ENCODE data around the gene LTBP2.

LTBP2 gene

DNA sequence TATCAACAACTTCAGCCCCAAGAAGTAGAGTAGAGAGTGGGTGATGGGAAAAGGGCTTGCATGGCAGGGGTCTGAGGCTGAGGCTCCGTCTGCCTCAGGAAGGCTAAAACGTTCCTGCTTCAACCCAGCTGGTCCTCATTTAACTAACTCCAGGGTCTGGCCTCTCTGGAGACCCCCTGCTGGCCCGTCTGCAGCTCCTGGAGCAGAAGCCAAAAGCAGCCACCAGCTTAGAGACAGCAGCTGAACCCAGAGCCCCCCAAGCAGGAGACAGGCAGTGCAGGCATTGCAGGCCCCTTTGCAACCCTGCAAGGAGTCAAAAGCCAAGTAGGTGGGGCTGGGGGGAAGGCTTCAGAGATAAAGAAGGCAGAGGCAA, 25.1 kb upstream of the LTBP2 start:
- DNase-seq: no peak

DNA sequence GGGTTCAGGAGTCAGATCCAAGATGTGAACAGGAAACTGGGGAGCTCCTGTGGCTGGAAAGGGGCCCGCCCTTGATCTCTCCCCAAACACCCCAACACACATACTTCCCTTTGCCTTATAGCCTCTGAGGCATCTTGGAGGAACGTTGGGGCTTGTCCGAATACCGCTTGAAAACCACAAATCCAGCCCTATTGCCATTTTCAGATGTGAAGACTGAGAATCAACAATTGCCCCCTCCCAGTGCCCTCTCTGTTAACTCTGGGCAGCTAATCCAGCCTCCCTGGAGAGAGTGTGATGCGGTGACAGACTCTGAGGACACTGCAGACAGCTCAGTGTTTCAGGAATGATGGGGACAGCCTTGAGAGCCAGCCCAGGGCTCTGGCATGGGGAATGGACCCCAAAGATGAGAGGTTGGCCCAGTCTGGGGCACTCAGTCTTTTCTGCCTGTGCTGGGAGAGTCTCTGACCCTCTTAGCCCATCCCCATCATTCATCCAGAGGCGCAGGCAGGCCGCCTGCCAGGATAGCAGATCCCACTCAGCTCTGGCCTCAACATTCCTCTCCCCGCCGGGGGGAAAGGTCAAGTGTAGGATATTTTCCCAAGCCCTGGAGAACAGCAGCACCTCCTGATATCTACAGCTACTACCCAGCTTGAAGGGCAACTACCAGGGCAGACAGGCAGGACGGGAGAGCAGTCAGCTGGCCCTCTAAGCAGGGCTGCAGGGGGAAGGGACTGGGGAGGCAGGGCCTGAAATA, 24.6 kb upstream of the LTBP2 start:
- no peak for DNase-seq

DNA sequence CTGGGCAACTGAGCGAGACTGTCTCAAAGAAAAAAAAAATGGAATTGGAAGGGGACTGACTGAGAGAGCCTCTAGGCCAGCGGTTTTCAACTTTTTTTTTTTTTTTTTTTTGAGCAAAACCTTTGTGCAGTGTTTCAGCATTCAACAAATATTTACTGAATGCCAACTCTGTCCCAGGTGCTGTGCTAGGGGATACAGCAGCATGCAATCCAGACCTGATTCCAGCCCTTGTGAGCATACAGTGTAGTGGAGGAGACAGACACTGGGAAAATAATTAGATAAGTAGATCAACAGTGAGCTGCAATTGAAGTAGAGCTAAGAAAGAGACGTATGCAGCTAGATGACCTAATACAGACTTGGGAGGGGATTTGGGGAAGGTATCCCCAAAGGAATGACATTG, 23.8 kb upstream of the LTBP2 start:
- no peak for DNase-seq

DNA sequence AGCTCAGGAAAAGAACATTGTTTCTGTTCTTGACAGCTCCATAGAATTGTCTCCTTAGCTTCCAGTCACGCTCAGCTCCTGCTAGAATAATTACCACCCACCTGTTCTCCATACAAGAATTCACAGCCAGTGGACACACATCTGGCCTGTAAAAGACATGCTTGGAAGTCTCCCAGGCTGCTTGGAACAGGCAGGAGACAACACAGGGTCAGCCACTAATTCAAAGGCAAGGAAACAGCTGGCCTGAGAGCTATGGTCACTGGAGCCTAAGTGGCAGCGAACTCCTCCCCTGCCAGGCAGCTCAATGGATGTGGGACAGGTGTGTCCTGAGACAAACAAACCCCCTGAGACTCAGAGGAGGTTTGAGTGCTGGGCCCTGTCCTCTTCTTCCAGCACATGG, 22.9 kb upstream of the LTBP2 start:
- no peak for DNase-seq

DNA sequence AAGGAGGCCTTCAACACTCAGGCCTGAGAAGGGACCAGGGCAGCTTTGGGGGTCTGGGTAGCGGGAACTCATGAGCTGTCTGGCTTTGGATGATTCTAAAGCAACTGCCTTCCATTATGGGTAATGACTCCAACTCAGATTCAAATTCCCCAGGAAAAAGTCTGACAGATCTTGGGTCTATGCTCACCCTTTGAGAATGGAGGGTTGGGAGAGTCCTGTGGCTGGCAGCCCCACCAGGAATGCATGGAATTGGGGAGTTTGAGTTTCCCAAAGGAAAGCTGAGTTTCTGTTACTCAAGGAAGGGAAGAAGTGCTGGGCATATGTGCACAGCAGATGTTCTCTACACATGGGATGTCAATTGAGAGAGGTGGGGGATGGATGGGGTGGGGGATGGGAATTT, 22.4 kb upstream of the LTBP2 start:
- no peak for DNase-seq

DNA sequence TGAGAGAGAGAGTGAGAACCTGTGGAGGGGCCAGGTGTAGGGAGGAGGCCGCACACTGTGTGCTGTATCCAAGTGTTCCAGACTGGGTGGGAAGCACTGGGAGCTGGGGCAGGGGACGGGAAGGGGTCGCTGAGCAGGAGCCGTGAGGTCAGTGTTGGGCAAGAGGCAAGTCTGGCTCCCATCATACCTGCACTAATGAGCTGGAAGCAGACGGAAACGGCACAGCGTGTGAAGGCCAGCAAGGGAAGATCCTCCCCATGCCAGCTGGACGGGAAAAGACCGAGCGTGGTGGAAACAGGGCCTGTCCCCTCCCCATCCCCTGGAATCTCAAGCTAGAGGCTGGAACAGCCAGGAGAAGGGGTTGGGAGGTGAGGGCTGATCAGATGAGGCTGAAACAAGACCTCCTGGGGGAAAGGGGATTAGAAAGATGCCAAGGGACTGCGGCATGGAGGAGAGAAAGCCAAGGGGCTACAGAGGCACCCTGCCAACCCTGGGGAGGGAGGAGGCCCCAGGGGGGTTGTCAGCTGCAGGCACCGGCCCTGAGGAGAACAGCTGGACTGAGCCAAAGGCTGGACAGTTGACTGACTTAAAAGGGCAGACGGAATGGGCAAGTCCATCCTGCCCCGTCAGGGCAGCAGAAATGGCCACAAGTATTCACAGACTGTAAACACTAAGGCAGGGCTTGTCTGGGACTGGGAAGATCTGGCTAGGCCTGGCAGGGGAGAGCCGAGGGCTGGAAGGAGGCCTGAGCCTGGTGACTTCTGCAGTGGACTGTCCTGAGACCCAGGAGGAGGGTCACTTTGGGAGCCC, 19.0 kb upstream of the LTBP2 start:
- no peak for DNase-seq

DNA sequence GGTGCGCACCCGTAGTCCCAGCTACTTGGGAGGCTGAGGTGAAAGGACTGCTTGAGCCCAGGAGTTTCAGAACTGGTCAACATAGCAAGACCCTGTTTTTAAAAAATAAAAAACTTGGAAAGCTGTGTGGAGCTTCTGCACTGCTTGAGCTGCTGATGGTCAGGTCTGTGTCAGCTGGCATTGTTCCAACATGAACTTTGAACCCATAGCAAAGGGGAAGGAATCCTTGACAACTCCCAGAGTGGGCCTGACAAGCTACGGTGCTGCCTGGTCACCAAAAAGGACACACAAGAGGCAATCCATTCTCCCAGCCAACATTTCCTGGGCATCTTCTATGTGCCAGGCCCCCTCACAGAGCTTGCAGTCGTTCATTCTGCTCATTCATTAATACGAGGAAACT, 16.4 kb upstream of the LTBP2 start:
- DNase-seq: no peak

DNA sequence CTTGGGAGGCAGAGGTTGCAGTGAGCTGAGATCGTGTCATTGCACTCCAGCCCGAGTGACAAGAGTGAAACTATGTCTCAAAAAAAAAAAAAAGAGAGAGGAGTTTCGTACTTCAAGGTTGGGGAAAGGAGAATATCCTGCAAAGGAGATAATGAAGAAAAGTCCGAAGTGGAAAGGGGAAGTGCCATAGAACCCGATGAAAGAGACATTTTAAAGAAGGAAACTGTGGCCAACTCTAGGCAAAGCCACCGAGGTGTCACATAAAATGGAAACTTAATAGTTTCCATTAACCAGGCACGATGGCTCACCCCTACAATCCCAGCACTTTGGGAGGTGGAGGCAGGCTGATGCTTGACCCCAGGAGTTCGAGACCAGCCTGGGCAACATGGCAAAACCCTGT, 15.0 kb upstream of the LTBP2 start:
- no peak for DNase-seq

DNA sequence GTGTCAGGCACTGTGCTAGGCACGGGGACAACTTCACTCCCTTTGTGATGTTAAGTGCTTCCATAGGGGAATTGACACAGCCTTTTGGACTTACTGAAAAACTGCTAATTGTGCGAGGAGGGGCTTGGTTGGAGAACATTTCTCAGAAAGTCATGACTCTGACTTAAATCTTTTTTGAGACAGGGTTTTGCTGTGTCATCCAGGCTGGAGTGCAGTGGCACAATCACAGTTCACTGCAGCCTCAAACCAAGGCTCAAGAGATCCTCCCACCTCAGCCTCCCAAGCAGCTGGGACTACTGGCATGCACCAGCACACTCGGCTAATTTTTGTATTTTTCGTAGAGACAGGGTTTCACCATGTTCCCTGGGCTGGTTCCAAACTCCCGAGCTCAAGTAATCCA, 10.2 kb upstream of the LTBP2 start:
- no peak for DNase-seq

DNA sequence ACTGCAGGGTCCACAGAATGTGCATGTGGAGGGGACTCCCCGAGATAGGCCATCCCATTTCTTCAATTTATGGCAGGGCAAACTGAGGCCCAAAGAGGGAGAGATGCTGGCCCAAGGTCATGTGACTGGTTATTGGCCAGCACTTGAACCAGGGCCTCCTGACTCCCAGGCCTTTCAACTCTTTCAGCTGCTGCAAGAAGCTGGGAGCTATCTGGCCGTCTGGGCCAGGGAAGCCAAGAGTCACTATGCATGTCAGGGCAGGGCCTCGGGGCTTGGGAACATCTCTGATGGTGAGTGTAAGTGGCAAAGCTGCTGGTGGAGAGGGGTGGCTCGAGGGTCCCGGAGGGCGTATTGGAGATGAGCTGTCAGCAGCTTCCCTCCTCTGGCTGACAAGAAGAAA, 9.5 kb upstream of the LTBP2 start:
- no peak for DNase-seq

DNA sequence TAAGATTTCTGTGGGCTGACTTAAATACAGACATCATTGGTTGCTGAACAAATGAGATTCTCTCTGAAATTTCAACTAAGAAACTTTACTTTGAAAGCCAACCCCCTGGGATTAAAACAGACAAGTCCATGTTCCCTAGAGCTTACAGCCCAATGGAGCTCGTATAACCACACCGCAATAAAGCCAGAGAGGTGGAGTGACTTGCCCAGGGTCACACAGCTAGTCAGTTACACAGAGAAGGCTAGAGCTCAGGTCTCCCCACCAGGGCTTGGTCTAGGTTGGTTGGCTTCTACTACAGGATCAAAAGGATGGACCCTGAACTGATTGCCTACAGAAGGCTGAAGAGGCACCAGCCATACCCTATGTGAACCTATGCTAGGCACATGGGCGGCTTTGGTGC, 8.9 kb upstream of the LTBP2 start:
- DNase-seq: no peak

DNA sequence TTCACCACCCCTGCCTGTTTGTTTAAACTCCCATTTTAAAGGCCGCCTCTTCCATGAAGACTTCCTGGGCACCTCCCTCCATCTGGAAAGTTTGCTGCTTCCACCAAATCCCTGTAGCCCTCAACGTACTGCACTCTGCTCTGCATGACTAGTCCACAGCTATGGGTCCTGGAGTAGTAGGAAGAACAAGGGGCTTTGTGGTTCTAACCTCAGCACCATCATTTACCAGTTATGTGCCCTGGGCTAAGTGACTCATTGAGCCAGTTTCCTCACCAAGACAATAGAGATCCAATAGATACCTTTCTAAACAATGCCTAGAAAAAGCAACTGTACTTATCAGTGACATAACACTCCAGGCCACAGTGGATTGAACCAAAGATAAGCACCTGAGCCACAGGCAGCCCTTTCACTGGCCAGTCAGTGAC, 8.5 kb upstream of the LTBP2 start:
- no peak for DNase-seq

DNA sequence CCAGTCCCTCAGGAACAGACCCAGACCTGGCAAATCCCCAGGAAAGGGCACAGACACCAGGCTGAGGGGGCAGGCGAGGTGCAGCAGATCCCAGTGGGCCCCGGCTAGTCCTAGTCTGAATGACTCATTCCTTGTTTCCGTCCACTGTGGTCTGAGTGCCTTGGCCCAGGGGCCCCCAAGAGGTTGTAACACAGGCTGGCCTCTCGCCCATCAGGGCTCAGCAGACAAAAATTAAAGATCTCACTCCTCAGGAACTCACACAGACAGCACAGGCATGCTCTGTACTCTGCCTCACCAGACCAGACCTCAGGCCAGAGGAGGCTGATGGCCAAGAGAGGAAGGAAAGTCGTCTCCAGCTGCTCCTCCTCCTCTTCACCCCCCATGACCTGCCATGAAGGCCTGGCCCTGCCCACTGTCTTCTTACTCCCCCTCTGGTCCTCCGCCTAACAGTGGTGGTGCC, 7.7 kb upstream of the LTBP2 start:
- DNase-seq: no peak

DNA sequence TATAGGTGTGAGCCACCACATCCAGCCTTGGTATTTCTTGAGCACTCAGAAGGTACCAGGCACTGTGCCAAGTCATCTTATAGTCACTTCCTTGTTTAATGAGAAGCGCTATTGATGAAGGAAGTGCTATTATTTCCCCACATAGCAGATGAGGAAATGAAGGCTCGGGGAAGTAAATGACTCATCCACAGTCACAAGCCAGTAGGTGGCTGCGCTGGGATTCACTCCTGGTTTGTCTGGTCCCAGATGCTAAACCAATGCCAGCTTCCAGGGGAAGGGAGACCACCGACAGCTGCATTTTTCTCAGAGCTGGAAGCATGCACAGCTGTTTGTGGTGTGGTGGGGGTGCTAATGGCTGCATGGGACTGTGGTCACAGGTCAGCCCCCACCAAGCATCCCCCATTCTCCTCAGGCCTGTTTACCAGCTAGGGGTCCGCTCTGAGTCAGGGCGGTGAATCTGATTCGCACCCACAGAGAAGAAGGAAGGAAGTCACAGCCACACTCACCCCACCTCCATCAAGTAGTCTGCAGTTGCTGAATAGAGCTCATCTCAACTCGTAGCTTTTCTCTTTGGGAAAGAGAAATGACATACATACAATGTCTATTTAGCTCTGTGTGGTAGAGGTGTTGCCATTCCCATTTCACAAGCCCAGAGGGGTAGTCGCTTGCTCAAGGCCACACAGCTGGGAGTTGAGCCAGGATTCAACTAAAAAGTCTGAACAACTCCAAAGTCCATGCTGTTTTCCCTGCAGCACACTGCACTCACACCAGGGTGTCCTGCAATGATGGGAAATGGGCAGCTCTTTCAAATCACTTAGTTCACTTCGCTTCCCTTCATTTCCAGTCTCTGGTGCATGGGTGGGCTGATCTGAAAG, 6.3 kb upstream of the LTBP2 start:
- peak; percentile 71 for DNase-seq

DNA sequence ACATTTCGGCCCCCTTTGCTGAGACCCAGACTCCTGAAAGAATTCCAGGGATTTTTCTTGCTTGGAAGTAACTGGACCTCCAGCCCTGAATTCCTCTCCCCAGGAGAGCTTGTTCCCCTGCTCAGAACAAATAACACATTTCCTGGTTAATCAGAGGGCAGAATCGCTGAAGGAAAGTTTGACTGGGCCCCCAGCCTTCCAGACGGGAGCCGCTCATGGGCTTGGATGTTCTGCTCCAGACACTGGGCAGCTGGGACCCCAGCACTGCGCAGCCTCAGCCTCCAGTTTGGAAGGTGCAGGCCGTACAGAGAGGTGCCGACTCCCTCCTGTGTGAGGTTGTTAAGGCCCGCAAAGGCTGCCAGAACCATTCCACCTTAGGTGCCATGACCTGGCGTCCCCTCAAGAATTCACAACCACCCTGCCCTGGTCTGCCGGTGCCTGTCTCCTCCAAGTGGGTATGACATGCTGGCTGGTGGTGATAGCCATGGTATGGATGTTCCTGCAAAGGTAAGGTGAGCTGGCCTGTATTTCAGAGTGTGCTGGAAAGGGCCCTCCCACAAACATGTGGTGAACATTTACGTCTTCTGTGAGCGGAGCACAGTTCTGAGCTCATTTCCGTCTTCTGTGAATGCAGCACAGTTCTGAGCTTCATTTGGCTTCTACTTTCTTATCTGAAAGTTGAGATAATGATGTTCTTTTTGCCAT, 5.1 kb upstream of the LTBP2 start:
- no peak for DNase-seq

DNA sequence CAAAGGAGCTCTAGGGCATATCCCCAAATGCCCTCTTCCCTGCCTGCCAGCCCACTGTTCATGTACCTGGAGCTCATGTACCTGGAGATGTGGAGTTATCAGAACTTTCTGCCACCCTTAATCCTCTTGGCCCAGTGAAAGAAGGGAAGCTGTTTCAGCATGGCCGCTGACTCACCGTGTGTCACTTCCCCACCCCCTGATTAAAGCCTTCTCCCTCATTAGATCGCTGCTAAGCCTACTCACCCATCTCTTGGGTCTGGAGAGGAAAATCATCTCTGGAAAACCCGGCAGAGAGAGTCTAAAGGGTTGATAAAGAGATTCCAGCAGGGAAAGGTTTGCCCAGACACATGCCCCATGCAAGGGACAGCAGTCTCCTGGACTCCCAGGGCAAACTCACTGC, 4.5 kb upstream of the LTBP2 start:
- DNase-seq: peak; percentile 44

DNA sequence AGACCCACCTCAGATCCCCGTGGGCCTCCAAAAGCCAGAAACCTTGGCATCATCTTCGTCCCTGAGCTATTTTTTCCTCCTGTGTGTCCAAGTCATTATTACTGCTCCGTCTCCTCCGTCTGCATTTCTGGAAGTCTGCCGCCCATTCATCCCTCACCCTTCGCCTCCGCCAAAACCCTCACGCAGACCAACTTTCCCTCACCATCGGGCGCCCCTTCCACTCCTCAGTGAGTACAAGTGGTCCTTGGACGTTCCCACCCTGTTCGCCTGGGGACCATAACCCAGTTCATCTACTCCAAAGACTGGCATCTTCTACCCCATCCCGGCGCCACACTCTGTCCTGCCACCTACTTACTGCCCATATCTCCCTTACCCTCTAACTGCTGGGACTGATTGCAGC, 3.7 kb upstream of the LTBP2 start:
- DNase-seq: no peak

DNA sequence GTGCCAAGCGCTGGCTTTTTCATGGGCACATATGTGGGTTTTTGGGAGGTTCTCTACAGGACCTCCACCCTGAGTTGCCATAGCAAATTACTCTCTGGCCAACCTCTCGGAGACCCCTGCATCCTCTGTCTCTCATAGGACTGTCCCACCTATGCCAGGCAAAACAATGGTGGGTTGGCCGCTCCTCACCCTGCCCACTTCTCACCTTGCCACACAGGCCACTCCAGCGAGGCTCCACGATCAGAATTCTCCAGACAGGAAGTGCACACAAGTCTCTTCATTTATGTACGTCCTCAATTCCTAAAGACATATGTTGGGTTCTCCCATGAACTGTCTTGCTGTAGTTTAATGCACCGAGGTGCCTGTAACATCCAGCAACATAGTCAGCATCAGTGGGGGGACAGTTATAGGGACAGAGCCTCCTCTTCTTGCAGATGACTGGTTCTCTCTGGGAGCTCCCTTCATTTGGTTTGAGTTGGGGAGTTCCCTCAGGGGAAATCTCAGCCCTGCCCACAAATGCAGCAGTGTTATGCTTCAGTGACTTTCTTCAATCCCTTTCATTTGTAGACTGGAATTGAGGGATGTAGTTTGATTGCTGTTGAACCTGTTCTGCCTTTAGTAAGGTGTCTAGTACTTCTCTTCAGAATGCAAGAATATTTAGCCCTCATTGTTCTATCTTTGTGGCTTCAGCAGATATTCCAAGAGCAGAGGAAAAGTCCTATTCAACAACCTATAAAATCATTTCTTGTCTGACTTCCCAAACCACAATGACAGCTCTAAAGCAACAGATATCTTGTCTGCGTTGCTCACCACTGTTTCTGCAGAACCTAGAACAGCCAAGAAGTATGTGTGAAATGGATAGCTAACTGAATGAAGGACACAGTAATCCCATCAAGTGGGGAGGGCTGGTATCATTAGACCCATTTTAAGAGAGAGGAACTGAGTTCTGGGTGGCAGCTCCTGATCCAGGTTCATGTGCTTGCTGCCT, 2.8 kb upstream of the LTBP2 start:
- no peak for DNase-seq

DNA sequence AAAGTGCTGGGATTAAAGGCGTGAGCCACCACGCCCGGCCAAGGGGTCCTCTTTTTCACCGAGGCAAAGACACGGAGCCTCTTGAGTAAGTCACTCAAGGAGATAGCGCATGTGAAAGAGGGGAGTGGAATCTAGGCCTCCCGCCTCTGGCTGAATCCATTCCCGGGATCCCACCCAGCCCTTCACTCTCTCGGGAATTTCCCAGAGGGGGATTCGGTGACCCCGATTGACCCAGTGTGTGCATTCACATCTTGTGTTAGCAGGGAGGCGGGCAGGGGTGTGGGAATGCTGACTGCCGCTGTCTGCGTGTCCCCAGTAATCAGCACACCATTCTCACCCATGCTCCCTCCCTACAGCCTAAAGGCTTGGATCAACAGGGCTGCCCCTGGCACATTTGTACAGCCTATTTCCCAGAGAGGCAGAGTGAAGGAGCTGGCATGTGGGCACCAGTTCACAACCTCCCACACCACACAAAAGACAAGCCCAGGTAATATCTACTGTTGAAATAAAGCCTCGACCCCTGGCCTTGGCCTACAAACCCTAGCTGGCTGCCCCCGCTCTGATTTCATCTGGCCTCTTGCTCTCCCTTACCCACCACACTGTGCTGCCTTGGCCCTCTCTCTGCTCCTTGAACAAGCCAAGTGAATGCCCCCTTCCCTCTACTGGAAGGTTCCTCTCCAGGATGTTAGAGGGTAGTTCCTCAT, 1.3 kb upstream of the LTBP2 start:
- DNase-seq: no peak

DNA sequence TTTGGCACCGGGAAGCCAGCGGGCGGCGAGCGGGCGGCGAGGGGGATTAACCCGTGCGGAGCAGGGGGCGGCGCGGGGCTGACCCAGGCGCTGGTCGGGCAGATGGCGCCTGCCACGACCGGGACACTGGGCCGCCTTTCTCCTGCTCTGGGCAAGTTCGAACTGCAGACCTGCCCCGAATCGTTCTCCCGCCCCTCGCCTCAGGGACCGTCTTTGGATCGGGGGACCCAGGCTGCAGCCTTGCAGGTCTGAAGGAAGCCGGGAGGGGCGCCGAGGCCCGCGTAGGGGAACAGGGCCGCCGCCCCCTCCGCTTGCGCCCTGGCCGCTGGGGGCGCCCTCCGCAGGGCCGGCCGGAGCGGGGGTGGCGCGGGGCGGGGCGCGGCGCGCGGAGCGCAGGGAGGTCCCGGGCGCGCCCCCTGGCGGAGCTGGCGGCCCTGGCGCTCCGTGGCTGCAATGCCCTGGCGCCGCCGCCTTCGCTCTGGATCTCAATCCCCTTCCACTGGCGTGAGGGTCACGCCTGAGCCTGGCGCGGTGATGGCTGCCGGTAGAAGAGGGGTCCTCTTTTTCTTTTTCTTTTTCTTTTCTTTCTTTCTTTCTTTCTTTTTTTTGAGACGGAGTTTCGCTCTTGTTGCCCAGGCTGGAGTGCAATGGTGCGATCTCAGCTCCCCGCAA, 449 bp upstream of the LTBP2 start:
- DNase-seq: peak; percentile 83

Measured in CD4-positive, alpha-beta T cell treated with Interferon gamma for 1 hour (primary cell).